GM12878 (cell line): ENCODE measurements around the gene CLASRP.

Experiments
- CTCF ChIP-seq, 3 experiments: IDR thresholded peaks in 2 of 3; conservative IDR thresholded peaks in 1 of 3; 2 replicates each; pipeline ENCODE4 v1.5.1; 2011; ENCODE audit warnings: low read depth in 3 of 3, low read length in 3 of 3, mild to moderate bottlenecking in 3 of 3, control low read depth in 2 of 3, moderate library complexity in 2 of 3, inconsistent platforms in 1 of 3, mixed read lengths in 1 of 3; ENCODE audit not compliant: control insufficient read depth in 2 of 3, insufficient read depth in 1 of 3; ENCODE audit errors: extremely low read depth in 1 of 3
- USF1 ChIP-seq: IDR thresholded peaks from 2 replicates; pipeline ENCODE4 v1.6.1; 2011; ENCODE audit warnings: borderline replicate concordance, low read depth, mild to moderate bottlenecking, moderate library complexity, mixed read lengths, low read length; ENCODE audit not compliant: insufficient read depth; ENCODE audit errors: extremely low read length

GRCh38 chr19:45110851-45111266 lies 72.0 kb downstream of the CLASRP start:
- TF ChIP-seq CTCF (IDR thresholded peaks at IDR 0.05 in 2 of 3, conservative IDR thresholded peaks at IDR 0.05 in 1 of 3; ENCODE audit: control insufficient read depth in 2 of 3, extremely low read depth in 1 of 3, insufficient read depth in 1 of 3, low read depth in 3 of 3, low read length in 3 of 3) (no peak), USF1 (no peak)
